Motor neuron (in vitro differentiated cells): Measurements from ENCODE around the gene CNTFR. TPM values are rescaled to one million over a fixed set of nuclear protein-coding genes. Genes with fewer than 3 reads are reported as not detected.
"Not testable (repeated sequence)": the region's sequence is repeated elsewhere in the genome, so short reads cannot be mapped to it uniquely, and the experiment has no call there.

ENCODE experiments used
- ATAC-seq, 8 experiments: fragments of 200-7000 bp; cut with Tn5 transposase; replicated peaks in 6 of 8; 2 replicates each; pipeline ENCODE4 v1.8.0; 2021; ENCODE audit warnings: mild to moderate bottlenecking in 8 of 8, moderate library complexity in 8 of 8
- H3K27ac ChIP-seq, 2 donors: fragments of 250-450 bp; sonication (Bioruptor Pico); 2 replicates each; pipeline ENCODE4 v1.9.0; 2021; ENCODE audit warnings: antibody characterized with exemption in 2 of 2, mild to moderate bottlenecking in 2 of 2, moderate library complexity in 1 of 2
- H3K4me1 ChIP-seq, 2 donors: fragments of 250-450 bp; sonication (Bioruptor Pico); replicated peaks in 1 of 2; 2 replicates each; pipeline ENCODE4 v1.6.1; 2021; ENCODE audit warnings: antibody characterized with exemption in 2 of 2, mild to moderate bottlenecking in 2 of 2, moderate library complexity in 1 of 2
- H3K4me3 ChIP-seq, 5 donors: fragments of 250-450 bp; sonication (Bioruptor Pico); 2 replicates each; pipeline ENCODE4 v1.9.0; 2021; ENCODE audit warnings: antibody characterized with exemption in 5 of 5, mild to moderate bottlenecking in 5 of 5, moderate library complexity in 4 of 5
- WGBS, 10 experiments: fragments of 450-650 bp; shearing (Covaris generic); methylation state at CpG; one replicate each; pipeline ENCODE4 v1.0.0; 2022; 5-methylcytosine and 5-hydroxymethylcytosine counted together
- in situ Hi-C, 9 experiments: fragments of 400-800 bp; cut with MboI; loops; one replicate each; pipeline ENCODE4 v1.15.0; 2021; ENCODE audit warnings: low sequenced_read_pairs in 9 of 9, low pct_unique_long_range_greater_than_20kb in 2 of 9; ENCODE audit not compliant: unreplicated experiment in 9 of 9
- total RNA-seq, 8 experiments: library from RNA; unstranded; fragments of 300-600 nt; gene quantifications; 2 replicates each; pipeline versions ENCODE4 v1.2.3 to v1.2.4, GENCODE V29; 2022

Gene CNTFR
- total RNA-seq: 10 to 100 TPM in 5 of 8 experiments, under 1 TPM in 3; 0.35 to 72.4 (median 25.6) TPM

- in situ Hi-C loops: no loop called here
- Histone ChIP-seq H3K4me3 (peak within 1 kb of the TSS; percentile 52 to 81 (median 71)), H3K4me1 (peaks cover 47 to 49% of the 10 kb centered on the region in 2 donors), H3K27ac (peak within 1 kb of the TSS; percentile 76 to 88)
- no CpG with 5 or more reads among the region's 104 CpGs for WGBS, 10 experiments
- ATAC-seq: peak in 7 of 8 experiments; percentile 13 to 75 (median 67)
Measured at GRCh38 chr9:34589636-34590380, at the start of gene CNTFR. CNTFR (minus strand) TSS chr9:34589724; CDS start chr9:34568981, 20,743 bp downstream.

DNA sequence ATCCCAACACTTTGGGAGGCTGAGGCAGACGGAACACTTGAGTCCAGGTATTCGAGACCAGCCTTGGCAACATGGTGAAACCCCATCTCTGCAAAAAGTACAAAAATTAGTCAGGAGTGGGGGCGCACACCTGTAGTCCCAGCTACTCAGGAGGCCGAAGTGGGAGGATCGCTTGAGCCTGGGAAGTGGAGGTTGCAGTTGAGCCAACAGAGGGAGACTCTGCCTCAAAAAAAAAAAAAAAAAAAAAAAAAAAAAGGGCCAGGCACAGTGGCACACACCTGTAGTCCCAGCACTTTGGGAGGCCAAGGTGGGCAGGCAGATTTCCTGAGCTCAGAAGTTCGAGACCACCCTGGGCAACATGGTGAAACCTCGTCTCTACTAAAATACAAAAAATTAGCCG, 49.8 kb upstream of the CNTFR start:
- H3K27ac ChIP-seq, ATAC-seq, H3K4me3 ChIP-seq, in situ Hi-C loops: not testable (repeated sequence)
- H3K4me1 ChIP-seq: peaks cover 10 to 14% of the 10 kb centered on the region in 2 donors
- 77 to 100% (median 90%) methylated on average over 1 to 7 of the region's 8 CpGs for WGBS, 10 experiments

DNA sequence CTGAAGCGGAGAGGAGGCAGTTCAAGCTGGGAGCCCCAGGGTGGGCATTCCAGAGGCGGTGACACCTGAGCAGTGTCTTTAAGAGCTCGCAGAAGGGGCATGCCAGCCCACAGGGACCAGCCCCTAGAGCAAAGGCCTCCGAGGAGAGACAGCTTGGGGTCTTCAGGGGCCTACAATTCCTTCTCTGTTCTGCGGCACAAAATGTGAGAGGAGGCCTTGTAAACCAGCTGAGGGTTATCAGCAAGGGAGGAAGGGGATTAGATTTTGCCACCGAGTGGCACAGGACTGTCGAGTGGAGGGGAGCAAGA, 48.6 kb upstream of the CNTFR start:
- in situ Hi-C loops: no loop called here
- 0 to 29% (median 16%) methylated on average over 1 to 5 of the region's 7 CpGs; no CpG with 5 or more reads in 4 of the 10 experiments for WGBS, 10 experiments
- Histone ChIP-seq H3K4me1 (peaks cover 10 to 14% of the 10 kb centered on the region in 2 donors), H3K4me3 (peak overlapping the region; percentile 43 to 81 (median 50)), H3K27ac (peak overlapping the region; percentile 1)
- no peak for ATAC-seq

DNA sequence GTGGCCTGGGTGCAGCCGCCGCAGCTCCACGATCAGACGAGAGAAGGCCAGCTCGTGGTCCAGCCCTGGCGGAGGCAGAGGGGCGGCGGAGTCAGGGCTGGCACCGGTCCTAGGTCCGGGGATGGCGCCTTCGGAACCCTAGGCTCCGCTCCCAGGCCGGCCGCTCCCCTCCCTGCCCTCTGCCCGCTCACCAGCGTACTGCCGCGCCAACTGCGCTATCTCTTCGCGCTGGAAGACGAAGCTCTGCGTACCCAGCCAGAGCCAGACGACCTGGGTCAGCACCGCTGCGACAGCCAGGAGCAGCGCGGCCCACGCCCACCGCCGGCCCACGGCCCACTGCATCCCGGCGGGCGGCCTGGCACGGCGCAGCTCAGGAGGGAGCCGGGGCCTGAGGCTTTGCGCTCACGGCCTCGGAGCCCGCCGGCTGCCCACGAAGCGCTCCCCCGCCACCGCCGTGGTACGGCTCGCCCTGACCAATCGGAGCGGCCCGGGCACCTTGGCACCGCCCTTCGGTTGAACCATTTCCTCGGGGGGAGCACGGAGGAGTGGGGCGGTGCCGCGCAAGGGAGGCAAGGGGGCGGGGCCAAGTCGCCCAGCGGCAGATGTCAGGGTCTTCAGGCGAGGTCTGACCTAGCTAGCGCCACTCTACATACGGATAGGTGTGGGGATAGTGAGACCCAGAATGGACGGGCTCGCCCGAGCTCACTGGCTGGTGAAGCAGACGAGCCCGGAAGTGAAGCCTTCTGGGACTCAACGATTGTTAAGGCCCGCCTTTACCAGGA, 48.0 kb upstream of the CNTFR start, which contains the start of gene SIGMAR1:
TSS of gene SIGMAR1 (minus strand) at position 432 of the 782 bp plus-strand sequence. CDS start at position 342, 90 bp downstream.
- in situ Hi-C loops: no loop called here
- Histone ChIP-seq H3K4me1 (peaks cover 10 to 14% of the 10 kb centered on the region in 2 donors), H3K27ac (peak within 1 kb of the TSS; percentile 17 to 31), H3K4me3 (peak within 1 kb of the TSS; percentile 43 to 81 (median 50))
- 0 to 1% (median 0%) methylated on average over 1 to 14 of the region's 74 CpGs; no CpG with 5 or more reads in 6 of the 10 experiments for WGBS, 10 experiments
- ATAC-seq: peak; percentile 89 to 94 (median 91)

- Histone ChIP-seq H3K27ac (no peak overlapping the region), H3K4me1 (peaks cover 10 to 14% of the 10 kb centered on the region in 2 donors), H3K4me3 (peak overlapping the region; percentile 43 to 81 (median 50))
- in situ Hi-C loops: no loop called here
- peak in 1 of 8 experiments; percentile 25 for ATAC-seq
- whole genome bisulfite sequencing, 10 experiments: 0 to 17% (median 3%) methylated on average over 3 to 14 of the region's 23 CpGs; no CpG with 5 or more reads in 5 of the 10 experiments
Measured at GRCh38 chr9:34636791-34637355, 47.3 kb upstream of the CNTFR start.

- 90 to 100% (median 97%) methylated on average over 1 to 6 of the region's 14 CpGs; no CpG with 5 or more reads in 5 of the 10 experiments for WGBS, 10 experiments
- Histone ChIP-seq H3K27ac (no peak overlapping the region), H3K4me3 (no peak overlapping the region), H3K4me1 (peaks cover 10 to 14% of the 10 kb centered on the region in 2 donors)
- ATAC-seq: no peak
- in situ Hi-C loops: no loop called here
Measured at GRCh38 chr9:34635556-34635955, 46.0 kb upstream of the CNTFR start.

DNA sequence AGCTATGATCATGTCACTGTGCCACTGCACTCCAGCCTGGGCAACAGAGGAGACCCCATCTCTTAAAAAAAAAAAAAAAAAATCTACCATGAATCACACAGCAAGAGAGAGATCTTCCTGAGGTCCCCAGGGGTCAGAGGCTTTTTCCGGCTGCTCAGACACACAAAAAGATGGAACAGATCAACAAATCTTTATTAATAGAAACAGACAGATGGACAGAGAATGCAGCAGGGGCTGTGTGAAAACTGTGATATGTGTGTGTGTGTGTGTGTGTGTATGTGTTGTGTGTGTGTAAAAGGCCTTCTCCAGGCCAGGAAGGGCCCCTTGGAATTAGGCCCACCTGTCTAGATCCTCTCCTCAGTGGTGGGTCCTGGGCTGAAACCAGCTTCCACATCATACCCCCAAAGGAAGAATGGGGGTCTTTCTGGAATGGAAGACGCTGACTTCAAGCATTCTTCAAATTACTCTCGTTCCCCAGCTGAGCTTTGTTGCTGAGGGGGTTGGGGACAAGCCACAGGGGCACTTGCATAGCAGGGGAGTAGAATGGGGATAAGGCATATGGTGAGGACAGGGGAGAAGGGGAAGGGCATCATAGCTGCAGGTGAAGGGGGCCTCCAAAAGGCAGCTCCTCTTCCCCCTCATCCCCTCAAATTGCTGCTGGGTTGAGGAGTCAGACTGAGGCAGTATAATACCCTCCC, 45.2 kb upstream of the CNTFR start:
- in situ Hi-C loops: no loop called here
- H3K4me3 ChIP-seq: no peak overlapping the region
- ATAC-seq: no peak
- peaks cover 10 to 14% of the 10 kb centered on the region in 2 donors for H3K4me1 ChIP-seq
- 20 to 100% (median 61%) methylated on average over 1 to 3 of the region's 3 CpGs; no CpG with 5 or more reads in 2 of the 10 experiments for WGBS, 10 experiments
- H3K27ac ChIP-seq: no peak overlapping the region

DNA sequence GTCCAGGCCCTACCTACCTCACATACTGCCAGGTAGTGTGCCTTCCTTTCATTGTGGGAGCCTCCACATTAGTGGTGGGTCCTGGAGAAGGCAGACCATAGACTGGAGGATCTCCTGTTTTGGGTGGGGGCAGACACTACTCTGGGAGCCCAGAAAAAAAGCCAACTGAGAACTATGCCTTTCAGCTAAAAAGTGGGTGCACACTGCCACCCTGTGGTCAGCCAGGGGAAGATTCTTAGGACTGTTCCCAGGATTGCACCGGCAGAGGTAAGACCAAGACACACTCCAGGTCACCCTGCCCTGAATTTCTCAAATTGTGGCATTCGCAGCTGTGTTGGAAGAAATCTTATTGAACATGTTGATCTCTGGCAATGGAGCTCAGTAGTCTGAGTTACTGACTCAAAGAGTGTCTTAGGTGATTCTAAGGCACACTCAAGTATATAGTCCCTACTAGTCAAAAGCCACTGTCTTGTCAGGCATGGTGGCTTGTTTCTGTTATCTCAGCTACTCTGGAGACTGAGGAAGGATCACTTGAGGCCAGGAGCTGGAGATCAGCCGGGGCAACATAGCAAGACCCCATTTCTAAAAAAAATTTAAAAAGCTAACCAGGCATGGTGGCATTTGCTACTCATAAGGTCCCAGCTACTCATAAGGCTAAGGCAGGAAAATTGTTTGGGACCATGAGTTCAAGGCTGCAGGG, 44.5 kb upstream of the CNTFR start:
- H3K27ac ChIP-seq: no peak overlapping the region
- peak in 6 of 8 experiments; percentile 4 to 21 (median 8) for ATAC-seq
- no peak overlapping the region for H3K4me3 ChIP-seq
- H3K4me1 ChIP-seq: peaks cover 10 to 16% of the 10 kb centered on the region in 2 donors
- in situ Hi-C loops: no loop called here
- WGBS, 10 experiments: 0 to 60% (median 13%) methylated on average over 1 to 3 of the region's 3 CpGs; no CpG with 5 or more reads in 3 of the 10 experiments

- Histone ChIP-seq H3K4me1 (peaks cover 12% of the 10 kb centered on the region in 2 donors), H3K27ac (no peak overlapping the region), H3K4me3 (no peak overlapping the region)
- ATAC-seq: no peak
- 46 to 88% (median 52%) methylated on average over 1 to 4 of the region's 5 CpGs; no CpG with 5 or more reads in 4 of the 10 experiments for WGBS, 10 experiments
- in situ Hi-C loops: no loop called here
Measured at GRCh38 chr9:34633166-34633565, 43.6 kb upstream of the CNTFR start.

DNA sequence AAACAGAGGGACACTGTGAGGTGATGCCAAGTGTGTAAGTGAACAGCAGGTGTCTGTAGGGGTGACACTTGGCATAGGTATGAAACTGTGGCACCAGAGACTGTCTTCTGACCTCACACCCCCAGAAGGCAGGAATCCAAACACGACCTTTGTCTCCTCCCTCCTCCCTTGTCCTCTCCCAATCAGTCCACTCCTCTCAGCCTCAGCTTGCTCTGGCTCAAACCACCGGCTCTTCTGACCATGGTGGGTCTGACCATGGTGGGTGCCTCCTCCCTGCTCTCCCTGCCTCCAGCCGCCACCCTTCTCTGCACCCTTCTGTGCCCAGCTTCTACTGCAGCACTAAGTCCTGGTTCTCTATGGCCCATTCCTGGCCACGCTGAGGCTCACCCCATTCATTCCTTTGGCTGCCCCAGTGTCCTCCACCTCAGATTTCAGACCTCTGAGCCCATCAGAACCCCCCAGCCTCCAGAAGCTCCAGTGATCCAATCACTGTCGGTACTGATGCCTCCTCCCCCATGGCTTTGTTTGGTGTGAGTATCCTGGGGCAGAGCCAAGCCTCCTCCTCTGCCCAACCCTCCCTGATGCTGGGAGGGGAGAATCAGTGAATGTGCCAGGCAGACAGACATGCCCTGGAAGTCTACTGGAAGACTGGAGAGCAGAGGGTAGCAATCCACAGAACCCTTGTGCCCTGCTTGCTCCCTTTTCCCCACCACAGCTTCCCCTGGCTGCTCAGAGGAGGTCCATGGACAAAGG, 41.1 kb upstream of the CNTFR start:
- Histone ChIP-seq H3K4me3 (no peak overlapping the region), H3K4me1 (peaks cover 2 to 4% of the 10 kb centered on the region in 2 donors), H3K27ac (no peak overlapping the region)
- peak in 2 of 8 experiments; percentile 20 to 23 for ATAC-seq
- in situ Hi-C loops: no loop called here
- WGBS, 10 experiments: 12 to 71% (median 35%) methylated on average over 1 to 4 of the region's 5 CpGs; no CpG with 5 or more reads in 2 of the 10 experiments

DNA sequence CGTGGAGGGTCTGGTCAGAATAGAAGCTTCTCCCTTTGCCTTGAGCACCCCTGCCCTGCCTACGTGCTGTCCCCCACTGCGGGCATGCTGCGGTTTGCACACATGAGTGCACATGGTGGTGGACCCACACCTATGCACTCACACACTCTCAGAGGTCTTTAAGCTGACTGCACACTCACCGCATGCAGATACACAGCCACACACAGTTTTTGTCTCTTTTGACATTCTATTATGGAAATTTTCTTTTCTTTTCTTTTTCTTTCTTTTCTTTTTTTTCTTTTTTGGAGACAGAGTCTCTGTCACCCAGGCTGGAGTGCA, 39.9 kb upstream of the CNTFR start:
- in situ Hi-C loops: no loop called here
- H3K4me3 ChIP-seq: no peak overlapping the region
- peaks cover 9 to 11% of the 10 kb centered on the region in 2 donors for H3K4me1 ChIP-seq
- 0 to 69% (median 40%) methylated on average over 1 to 5 of the region's 5 CpGs; no CpG with 5 or more reads in 1 of the 10 experiments for WGBS, 10 experiments
- H3K27ac ChIP-seq: no peak overlapping the region
- ATAC-seq: no peak
